ENCODE data around the gene GNB5. TPM values are rescaled to one million over a fixed set of nuclear protein-coding genes. Genes with fewer than 3 reads are reported as not detected.
A peak's percentile ranks its signal among the peaks of the same experiment; 100 is the strongest.

Gene GNB5
- total and polyA plus RNA-seq, 4 experiments from 2014 or later, result 52.2 to 69.9 (median 61.8) TPM

DNA sequence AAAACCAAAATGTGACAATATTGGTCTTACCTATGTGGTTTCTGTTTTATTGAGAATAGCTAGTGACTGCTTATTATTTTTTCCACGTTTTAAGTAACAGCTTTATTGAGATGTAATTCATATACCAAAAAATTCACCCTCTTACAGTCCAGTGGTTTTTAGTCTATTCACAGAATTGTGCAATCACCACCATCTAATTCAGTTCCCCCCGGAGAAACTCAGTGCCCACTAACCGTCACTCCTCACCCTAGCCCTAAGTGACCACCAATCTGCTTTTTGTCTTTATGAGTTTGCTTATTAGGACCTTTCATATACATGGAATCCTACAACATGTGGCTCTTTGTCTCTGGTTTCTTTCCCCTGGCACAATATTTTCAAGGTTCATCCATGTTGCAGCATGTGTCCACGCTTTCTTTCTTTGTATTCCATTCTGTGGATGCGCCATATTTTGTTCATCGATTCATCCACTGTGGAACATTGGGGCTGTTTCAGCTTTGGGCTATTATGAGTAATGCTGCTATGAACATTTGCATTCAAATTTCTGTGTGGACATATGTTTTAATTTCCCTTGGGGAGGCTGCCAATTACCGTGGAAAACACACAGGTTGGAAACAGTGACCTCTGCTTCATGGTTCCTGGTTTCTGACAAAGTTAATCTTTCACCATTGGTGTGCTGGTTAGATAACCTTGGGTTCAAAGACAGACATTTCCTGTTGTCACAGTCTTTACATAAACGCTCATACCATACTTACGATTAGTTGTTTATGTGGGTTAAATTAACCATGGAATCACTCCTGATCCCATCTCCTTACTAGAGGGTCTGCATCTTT, 75.4 kb downstream of the GNB5 start:
- H3K27ac ChIP-seq (ENCODE audit: low read depth, low read length), result no peak overlapping the region
- Mint-ChIP-seq H3K4me1 (peaks cover 10 to 16% (median 13%) of the 10 kb centered on the region in 4 donors), H3K27me3 (peaks cover 0 to 3% of the 10 kb centered on the region in 2 donors), H3K9me3 (peaks cover 0 to 2% (median 0%) of the 10 kb centered on the region in 8 donors), H3K36me3 (peaks cover under 1% of the 10 kb centered on the region in 2 donors), H3K4me3 (peak overlapping the region in 1 of 8 donors; percentile 1), H3K27ac (peak overlapping the region in 5 of 7 donors; percentile 5 to 75 (median 39))
- DNase-seq, result no peak
- no peaks in the 10 kb centered on the region for H3K27me3 ChIP-seq (ENCODE audit: insufficient read depth, low read length)
- no peaks in the 10 kb centered on the region for H3K36me3 ChIP-seq (ENCODE audit: insufficient read depth, low read length)
- no peak overlapping the region for H3K4me3 ChIP-seq (ENCODE audit: low read length in 2 of 2)
- CTCF ChIA-PET (ENCODE audit: partially characterized antibody), result no interaction called here
- POLR2A ChIA-PET (ENCODE audit: partially characterized antibody), result no interaction called here
- peaks cover 18% of the 10 kb centered on the region for H3K4me1 ChIP-seq (ENCODE audit: insufficient read depth, low read length)
- H3K9me3 ChIP-seq (ENCODE audit: control insufficient read depth in 1 of 2, low read length in 2 of 2), result no peaks in the 10 kb centered on the region
- intact Hi-C loops (cut with micrococcal nuclease), result no loop called here

DNA sequence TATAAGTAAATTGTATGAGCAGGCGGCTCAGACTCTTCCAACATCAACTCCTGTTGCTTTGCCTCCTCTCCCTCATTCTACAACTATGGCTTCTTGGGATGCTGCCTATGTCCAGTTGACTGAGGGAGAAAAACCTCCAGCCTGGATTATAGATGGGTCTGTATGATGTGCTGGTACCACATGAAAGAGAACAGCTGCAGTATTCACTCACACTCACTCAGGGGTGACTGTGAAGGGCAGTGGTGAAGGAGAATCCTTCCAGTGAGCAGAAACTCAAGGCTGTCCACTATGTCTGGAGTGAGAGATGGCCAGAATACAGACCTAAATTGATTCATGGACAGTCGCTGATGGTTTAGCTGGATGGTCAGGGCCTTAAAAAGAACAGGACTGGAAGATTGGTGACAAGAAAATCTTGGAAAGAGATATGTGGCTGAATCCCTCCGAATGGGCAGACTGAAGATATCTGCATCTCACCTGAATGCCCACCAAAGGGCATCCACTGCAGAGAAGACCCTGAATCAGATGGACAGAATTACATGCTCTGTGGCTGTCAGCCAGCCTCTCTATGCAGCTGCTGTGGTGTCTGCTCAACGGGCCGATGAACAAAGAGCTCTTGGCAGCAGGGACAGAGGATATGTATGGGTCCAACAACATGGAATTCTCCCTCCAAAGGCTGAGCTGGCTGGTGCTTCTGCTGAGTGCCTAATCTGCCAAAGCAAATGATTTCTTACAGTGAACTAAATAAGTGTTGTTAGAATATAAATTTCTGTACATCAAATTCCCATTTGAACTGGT, 76.7 kb downstream of the GNB5 start:
- Mint-ChIP-seq H3K9me3 (peaks cover 0 to 2% (median 0%) of the 10 kb centered on the region in 8 donors), H3K36me3 (no peaks in the 10 kb centered on the region), H3K4me3 (peak overlapping the region in 1 of 8 donors; percentile 11), H3K27me3 (peaks cover 2 to 11% of the 10 kb centered on the region in 2 donors), H3K4me1 (peaks cover 10 to 16% (median 13%) of the 10 kb centered on the region in 4 donors), H3K27ac (no peak overlapping the region)
- Histone ChIP-seq H3K36me3 (ENCODE audit: insufficient read depth, low read length) (no peaks in the 10 kb centered on the region), H3K4me3 (ENCODE audit: low read length in 2 of 2) (no peak overlapping the region), H3K4me1 (ENCODE audit: insufficient read depth, low read length) (peaks cover 18% of the 10 kb centered on the region), H3K27me3 (ENCODE audit: insufficient read depth, low read length) (no peaks in the 10 kb centered on the region), H3K27ac (ENCODE audit: low read depth, low read length) (no peak overlapping the region), H3K9me3 (ENCODE audit: control insufficient read depth in 1 of 2, low read length in 2 of 2) (no peaks in the 10 kb centered on the region)
- ChIA-PET POLR2A (ENCODE audit: partially characterized antibody) (no interaction called here), CTCF (ENCODE audit: partially characterized antibody) (interaction anchor here (0.8 to 1.2 kb wide), 4 partner anchors 26 to 113 kb away, joined by 3 to 4 read pairs (median 3); no protein-coding TSS in a partner anchor)
- intact Hi-C loops (cut with micrococcal nuclease), result no loop called here
- no peak for DNase-seq

DNA sequence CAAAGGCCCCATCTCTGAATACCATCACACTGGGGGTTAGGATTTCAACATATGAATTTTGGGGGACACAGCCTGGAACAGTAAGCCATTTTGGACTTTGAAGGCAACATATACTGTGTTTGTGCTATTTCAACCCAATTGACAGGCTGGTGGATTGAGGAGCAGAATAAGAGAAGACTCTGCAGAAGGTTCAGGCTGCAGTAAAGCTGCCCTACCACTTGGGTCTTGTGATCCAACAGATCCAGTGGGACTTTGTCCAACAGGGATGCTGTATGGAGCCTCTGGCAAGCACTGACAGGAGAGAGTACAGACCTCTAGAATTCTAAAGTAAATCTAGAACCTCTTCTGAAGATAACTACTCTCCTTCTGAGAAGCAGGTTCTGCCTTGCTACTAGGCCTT, 77.5 kb downstream of the GNB5 start:
- H3K4me1 Mint-ChIP-seq, result peaks cover 10 to 16% (median 13%) of the 10 kb centered on the region in 4 donors
- no peak overlapping the region for H3K4me3 ChIP-seq (ENCODE audit: low read length in 2 of 2)
- no peaks in the 10 kb centered on the region for H3K36me3 ChIP-seq (ENCODE audit: insufficient read depth, low read length)
- peak overlapping the region in 7 of 8 donors; percentile 12 to 63 (median 54) for H3K4me3 Mint-ChIP-seq
- intact Hi-C loops (cut with micrococcal nuclease), result no loop called here
- no peaks in the 10 kb centered on the region for H3K36me3 Mint-ChIP-seq
- H3K9me3 ChIP-seq (ENCODE audit: control insufficient read depth in 1 of 2, low read length in 2 of 2), result no peaks in the 10 kb centered on the region
- POLR2A ChIA-PET (ENCODE audit: partially characterized antibody), result no interaction called here
- no peaks in the 10 kb centered on the region for H3K27me3 ChIP-seq (ENCODE audit: insufficient read depth, low read length)
- H3K9me3 Mint-ChIP-seq, result peaks cover 0 to 2% (median 0%) of the 10 kb centered on the region in 8 donors
- H3K27me3 Mint-ChIP-seq, result peaks cover 5 to 15% of the 10 kb centered on the region in 2 donors
- H3K4me1 ChIP-seq (ENCODE audit: insufficient read depth, low read length), result peaks cover 18% of the 10 kb centered on the region
- H3K27ac Mint-ChIP-seq, result peak overlapping the region in 1 of 7 donors; percentile 23
- no peak for DNase-seq
- no peak overlapping the region for H3K27ac ChIP-seq (ENCODE audit: low read depth, low read length)
- CTCF ChIA-PET (ENCODE audit: partially characterized antibody), result no interaction called here

DNA sequence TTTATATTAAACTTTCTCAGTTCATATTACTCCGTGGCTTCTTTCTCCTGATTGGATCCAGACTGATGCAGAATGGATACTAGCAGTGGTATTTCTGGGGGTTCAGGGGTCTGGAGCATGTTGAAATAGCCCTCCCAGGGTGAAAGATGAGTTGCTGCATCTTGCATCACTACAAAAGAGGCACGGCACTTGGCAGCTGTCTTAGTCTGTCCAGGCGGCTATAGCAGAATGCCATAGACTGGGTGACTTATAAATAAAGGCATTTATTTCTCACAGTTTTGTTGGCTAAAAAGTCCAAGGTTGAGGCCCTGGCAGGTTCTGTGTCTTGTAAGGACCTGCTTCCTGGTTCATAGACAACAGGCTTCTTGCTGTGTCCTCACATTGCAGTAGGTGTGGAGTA, 78.0 kb downstream of the GNB5 start:
- no peak for DNase-seq
- no peaks in the 10 kb centered on the region for H3K9me3 ChIP-seq (ENCODE audit: control insufficient read depth in 1 of 2, low read length in 2 of 2)
- H3K27ac ChIP-seq (ENCODE audit: low read depth, low read length), result no peak overlapping the region
- ChIA-PET CTCF (ENCODE audit: partially characterized antibody) (no interaction called here), POLR2A (ENCODE audit: partially characterized antibody) (interaction anchor here (1.9 kb wide), 1 partner anchor 66 kb away, joined by 6 read pairs; no protein-coding TSS in a partner anchor)
- H3K27ac Mint-ChIP-seq, result peak overlapping the region in 1 of 7 donors; percentile 17
- H3K9me3 Mint-ChIP-seq, result peaks cover 0 to 2% (median 0%) of the 10 kb centered on the region in 8 donors
- H3K4me1 ChIP-seq (ENCODE audit: insufficient read depth, low read length), result peaks cover 18% of the 10 kb centered on the region
- H3K36me3 ChIP-seq (ENCODE audit: insufficient read depth, low read length), result no peaks in the 10 kb centered on the region
- no peak overlapping the region for H3K4me3 ChIP-seq (ENCODE audit: low read length in 2 of 2)
- peaks cover 6 to 17% of the 10 kb centered on the region in 2 donors for H3K27me3 Mint-ChIP-seq
- peak overlapping the region; percentile 12 to 63 (median 48) for H3K4me3 Mint-ChIP-seq
- no peaks in the 10 kb centered on the region for H3K27me3 ChIP-seq (ENCODE audit: insufficient read depth, low read length)
- H3K36me3 Mint-ChIP-seq, result no peaks in the 10 kb centered on the region
- intact Hi-C loops (cut with micrococcal nuclease), result no loop called here
- H3K4me1 Mint-ChIP-seq, result peaks cover 10 to 16% (median 13%) of the 10 kb centered on the region in 4 donors

DNA sequence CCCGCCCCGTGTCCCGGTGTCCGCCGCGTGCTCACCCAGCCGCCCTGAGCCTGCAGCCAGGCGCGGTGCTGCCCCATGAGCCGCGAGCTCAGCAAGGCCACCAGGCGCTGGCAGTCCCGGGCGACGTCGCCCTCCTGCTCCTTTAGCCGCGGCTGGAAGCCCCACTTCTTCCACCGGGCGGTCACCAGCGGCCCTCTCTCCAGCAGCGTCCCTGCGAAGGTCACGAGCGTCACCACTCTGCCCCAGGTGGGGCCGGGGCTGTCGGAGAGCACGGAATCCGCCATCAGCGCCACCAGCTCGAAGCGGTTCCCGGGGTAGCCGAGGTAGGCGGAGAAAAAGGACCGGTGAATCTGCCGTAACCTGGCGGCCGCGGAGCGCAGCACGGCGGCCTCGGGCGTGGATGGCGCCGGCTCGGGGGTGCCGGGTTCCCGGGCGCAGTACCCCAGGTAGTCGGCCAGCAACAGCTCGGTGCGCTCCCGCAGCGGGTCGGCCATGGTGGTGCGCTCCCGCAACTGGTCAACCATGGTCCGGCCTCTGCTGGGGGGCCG, 78.9 kb downstream of the GNB5 start:
- Mint-ChIP-seq H3K4me3 (peak overlapping the region; percentile 71 to 86 (median 78)), H3K9me3 (peaks cover 0 to 2% (median 0%) of the 10 kb centered on the region in 8 donors), H3K27ac (peak overlapping the region in 1 of 7 donors; percentile 57), H3K27me3 (peaks cover 6 to 20% of the 10 kb centered on the region in 2 donors), H3K36me3 (no peaks in the 10 kb centered on the region), H3K4me1 (peaks cover 10 to 16% (median 12%) of the 10 kb centered on the region in 4 donors)
- intact Hi-C loops (cut with micrococcal nuclease), result no loop called here
- ChIA-PET CTCF (ENCODE audit: partially characterized antibody) (no interaction called here), POLR2A (ENCODE audit: partially characterized antibody) (interaction anchor here (0.8 to 1.9 kb wide), 2 partner anchors 67 to 92 kb away, joined by 3 to 6 read pairs; no protein-coding TSS in a partner anchor)
- Histone ChIP-seq H3K4me1 (ENCODE audit: insufficient read depth, low read length) (peaks cover 18% of the 10 kb centered on the region), H3K27me3 (ENCODE audit: insufficient read depth, low read length) (no peaks in the 10 kb centered on the region), H3K9me3 (ENCODE audit: control insufficient read depth in 1 of 2, low read length in 2 of 2) (no peaks in the 10 kb centered on the region), H3K36me3 (ENCODE audit: insufficient read depth, low read length) (no peaks in the 10 kb centered on the region), H3K27ac (ENCODE audit: low read depth, low read length) (no peak overlapping the region), H3K4me3 (ENCODE audit: low read length in 2 of 2) (peak overlapping the region; percentile 10 to 38)
- peak; percentile 37 to 51 (median 50) for DNase-seq

DNA sequence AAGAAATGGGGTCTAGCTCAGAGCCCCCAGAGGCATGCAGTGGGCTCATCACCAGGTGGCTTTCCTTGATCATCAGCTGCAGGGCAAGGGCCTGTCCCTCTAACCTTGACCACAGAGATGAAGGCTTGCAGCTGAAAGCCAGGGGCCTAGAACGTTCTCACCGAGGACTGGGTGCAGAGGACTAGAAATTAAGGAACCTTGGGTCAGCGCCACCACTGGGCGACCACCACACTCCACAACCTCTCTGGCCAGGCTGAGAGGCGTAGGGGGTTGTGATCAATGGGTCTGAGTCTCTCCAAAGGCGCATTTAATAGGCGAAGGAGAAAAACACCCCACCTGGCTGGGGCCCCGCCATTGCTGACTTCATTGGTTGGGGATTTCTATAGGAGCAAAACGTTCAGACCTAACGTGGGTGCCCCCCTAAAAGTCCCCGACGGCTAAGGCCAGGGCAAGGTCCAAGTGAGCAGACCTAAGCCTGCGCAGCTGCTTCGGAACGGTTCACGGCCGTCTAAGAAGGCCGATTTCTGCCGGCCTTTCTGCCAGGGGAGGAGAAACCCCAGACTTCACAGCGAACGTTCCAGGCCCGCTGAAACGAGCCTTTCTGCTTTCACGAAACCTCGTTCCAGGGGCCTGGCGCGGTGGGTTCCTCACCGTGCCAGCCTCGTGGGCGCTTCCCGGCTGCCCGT, 79.5 kb downstream of the GNB5 start:
- Histone ChIP-seq H3K4me3 (ENCODE audit: low read length in 2 of 2) (peak overlapping the region in 1 of 2 donors; percentile 38), H3K27ac (ENCODE audit: low read depth, low read length) (no peak overlapping the region), H3K9me3 (ENCODE audit: control insufficient read depth in 1 of 2, low read length in 2 of 2) (no peaks in the 10 kb centered on the region), H3K36me3 (ENCODE audit: insufficient read depth, low read length) (no peaks in the 10 kb centered on the region), H3K4me1 (ENCODE audit: insufficient read depth, low read length) (peaks cover 18% of the 10 kb centered on the region), H3K27me3 (ENCODE audit: insufficient read depth, low read length) (no peaks in the 10 kb centered on the region)
- Mint-ChIP-seq H3K27me3 (peaks cover 6 to 22% of the 10 kb centered on the region in 2 donors), H3K36me3 (peaks cover 0 to under 1% of the 10 kb centered on the region in 2 donors), H3K27ac (no peak overlapping the region), H3K9me3 (peaks cover 0 to 2% (median 0%) of the 10 kb centered on the region in 8 donors), H3K4me3 (peak overlapping the region; percentile 35 to 86 (median 72)), H3K4me1 (peaks cover 10 to 16% (median 12%) of the 10 kb centered on the region in 4 donors)
- ChIA-PET CTCF (ENCODE audit: partially characterized antibody) (interaction anchor here (0.5 kb wide), 1 partner anchor 32 kb away, joined by 3 read pairs; no protein-coding TSS in a partner anchor), POLR2A (ENCODE audit: partially characterized antibody) (interaction anchor here (0.8 to 1.9 kb wide), 2 partner anchors 68 to 91 kb away, joined by 3 to 6 read pairs; no protein-coding TSS in a partner anchor)
- peak in 1 of 5 donors; percentile 1 for DNase-seq
- intact Hi-C loops (cut with micrococcal nuclease), result no loop called here
